22Rv1 (cell line): ENCODE results near the gene HSD17B11.

Experiments used
- ZFX ChIP-seq: fragments of 450-650 bp; IDR thresholded peaks from 2 replicates; pipeline ENCODE4 v1.6.1; 2017; ENCODE audit warnings: antibody characterized with exemption, borderline replicate concordance
- TF ChIP-seq, protein P1 (sequence below): fragments of 450-650 bp; IDR thresholded peaks from 2 replicates; pipeline ENCODE4 v1.5.1; 2017; ENCODE audit warnings: mild to moderate bottlenecking

DNA sequence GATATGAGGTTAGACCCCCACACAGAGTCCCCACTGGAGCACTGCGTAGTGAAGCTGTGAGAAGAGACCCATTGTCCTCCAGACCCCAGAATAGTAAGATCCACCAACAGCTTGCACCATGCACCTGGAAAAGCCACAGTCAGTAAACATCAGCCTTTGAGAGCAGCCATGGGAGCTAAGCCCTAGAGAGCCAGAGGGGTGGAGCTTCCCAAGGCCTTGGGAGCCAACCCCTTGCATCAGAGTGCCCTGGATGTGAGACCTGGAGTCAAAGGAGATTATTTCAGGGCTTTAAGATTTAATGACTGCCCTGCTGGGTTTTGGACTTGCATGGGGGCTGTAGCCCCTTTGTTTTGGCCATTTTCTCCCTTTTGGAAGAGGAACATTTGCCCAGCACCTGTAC lies 104.0 kb downstream of the HSD17B11 start:
- TF ChIP-seq, protein P1, sequence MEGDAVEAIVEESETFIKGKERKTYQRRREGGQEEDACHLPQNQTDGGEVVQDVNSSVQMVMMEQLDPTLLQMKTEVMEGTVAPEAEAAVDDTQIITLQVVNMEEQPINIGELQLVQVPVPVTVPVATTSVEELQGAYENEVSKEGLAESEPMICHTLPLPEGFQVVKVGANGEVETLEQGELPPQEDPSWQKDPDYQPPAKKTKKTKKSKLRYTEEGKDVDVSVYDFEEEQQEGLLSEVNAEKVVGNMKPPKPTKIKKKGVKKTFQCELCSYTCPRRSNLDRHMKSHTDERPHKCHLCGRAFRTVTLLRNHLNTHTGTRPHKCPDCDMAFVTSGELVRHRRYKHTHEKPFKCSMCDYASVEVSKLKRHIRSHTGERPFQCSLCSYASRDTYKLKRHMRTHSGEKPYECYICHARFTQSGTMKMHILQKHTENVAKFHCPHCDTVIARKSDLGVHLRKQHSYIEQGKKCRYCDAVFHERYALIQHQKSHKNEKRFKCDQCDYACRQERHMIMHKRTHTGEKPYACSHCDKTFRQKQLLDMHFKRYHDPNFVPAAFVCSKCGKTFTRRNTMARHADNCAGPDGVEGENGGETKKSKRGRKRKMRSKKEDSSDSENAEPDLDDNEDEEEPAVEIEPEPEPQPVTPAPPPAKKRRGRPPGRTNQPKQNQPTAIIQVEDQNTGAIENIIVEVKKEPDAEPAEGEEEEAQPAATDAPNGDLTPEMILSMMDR: no peak
- no peak for TF ChIP-seq ZFX
